GM21786 (cell line): Measurements from ENCODE around the gene OR7A10.
"Not testable (repeated sequence)": the region's sequence is repeated elsewhere in the genome, so short reads cannot be mapped to it uniquely, and the experiment has no call there.

ENCODE experiments used
- ATAC-seq: cut with Tn5 transposase; IDR thresholded peaks from one replicate; pipeline ENCODE4 v1.9.1; 2021; ENCODE audit not compliant: unreplicated experiment

The OR7A10 gene

DNA sequence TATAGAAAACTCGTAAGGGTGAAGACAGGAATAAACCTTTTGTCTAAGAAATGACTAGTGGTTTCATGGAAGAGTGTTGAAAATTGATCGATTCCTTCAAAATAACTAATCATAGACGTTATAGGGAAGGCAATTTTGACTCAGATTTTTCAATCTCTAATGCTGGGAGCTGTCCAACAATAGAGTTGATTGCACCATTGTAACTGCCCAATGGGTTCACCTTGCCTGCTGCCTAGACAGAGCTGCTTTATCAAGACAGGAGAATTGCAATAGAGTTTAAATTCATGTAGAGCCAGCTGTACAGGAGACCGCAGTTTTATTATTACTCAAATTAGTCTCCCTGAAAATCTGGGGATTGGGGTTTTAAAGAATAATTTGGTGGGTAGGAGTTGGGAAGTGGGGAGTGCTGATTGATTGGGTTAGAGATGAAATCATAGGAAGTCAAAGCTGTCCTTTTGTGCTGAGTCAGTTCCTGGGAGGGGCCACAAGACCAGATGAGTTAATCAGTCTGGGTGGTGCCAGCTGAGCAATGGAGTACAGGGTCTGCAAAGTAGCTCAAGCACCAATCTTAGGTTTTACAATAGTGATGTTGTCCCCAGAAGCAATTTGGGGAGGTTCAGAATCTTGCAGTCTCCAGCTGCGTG lies 53.5 kb downstream of the OR7A10 start:
- ATAC-seq = no peak

DNA sequence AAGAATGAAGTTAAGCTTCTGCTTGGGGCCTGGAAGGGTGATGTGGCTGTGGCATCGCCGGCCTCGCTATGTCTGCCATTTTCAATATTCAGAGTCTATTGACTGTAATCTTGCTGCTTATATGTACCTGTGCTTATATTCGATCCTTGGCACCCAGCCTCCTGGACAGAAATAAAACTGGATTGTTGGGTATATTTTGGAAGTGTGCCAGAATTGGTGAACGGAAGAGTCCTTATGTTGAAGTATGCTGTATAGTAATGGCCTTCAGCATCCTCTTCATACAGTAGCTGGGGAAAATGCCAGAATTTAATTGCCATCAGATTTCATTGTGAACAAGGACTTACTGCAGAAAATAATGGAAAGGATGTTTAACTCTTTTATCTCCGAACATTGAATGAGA lies 56.5 kb downstream of the OR7A10 start:
- ATAC-seq = not testable (repeated sequence)
